Stimulated activated CD4-positive, alpha-beta T cell treated with anti-CD3 and anti-CD28 coated beads, TNF-alpha, amount 100 ng/mL, for 24 hours (primary cell): ENCODE measurements around the gene MAP7D3.
"Not testable (repeated sequence)": the region's sequence is repeated elsewhere in the genome, so short reads cannot be mapped to it uniquely, and the experiment has no call there.

Experiments
- DNase-seq, 3 experiments: peaks; one replicate each; pipeline ENCODE4 v3.0.0-alpha.2; 2020; ENCODE audit warnings: low read depth in 3 of 3

MAP7D3 gene

DNA sequence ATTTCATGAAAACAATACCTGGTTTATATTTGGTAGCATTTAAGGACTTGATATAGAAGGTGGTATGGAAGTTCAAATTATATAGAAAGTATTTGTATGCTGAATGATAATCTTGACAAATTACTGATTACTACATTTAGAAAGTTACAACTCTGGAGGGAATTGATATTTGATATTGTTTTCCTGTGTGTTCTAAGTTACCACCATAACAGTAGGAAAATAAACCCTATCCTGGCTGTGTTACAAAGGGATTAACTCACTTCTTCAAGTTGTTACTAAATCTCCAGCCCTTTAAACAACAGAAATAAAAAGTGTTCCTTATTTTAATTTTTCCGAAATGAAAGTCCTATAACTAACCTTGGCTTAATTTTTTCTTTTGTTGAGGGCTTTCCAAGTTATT lies 67.3 kb downstream of the MAP7D3 start:
- no peak for DNase-seq

DNA sequence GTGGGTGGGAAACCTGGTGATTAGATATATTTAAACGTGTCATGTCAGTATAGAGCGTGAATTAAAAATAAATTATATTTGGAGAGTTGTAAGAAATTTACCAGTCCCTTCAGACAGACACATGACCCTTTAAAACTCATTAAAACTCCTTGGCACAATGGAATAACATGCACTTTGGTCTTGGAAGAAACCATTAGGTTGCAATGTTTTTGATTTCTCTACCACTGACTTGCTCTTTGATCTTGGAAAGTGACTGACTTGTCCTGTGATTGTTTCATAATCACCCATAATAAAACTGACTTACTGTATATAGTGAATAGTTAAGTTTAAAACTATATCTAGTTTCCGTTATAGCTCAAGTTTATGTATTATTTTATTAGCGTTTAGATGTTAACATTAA lies 68.0 kb downstream of the MAP7D3 start:
- DNase-seq: no peak

DNA sequence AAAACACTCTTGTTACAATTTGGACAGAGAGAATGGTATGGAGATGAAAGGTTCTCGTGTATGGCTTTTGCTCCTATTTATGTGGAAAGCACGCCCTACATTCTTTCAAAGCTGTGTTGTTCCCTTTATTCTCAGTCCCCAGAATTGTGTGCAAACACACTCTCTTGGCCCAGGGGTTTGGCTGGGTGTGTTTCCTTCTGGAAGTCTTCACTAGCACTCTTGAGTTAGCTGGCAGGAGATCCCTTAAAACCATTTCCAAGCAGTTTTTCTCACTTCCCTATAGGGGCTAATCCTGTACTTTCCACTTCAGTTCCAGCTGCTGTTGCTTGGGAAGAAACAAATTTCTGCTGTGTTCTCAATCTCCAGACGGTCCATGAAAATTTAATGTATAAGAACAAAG lies 68.8 kb downstream of the MAP7D3 start:
- DNase-seq: no peak

DNA sequence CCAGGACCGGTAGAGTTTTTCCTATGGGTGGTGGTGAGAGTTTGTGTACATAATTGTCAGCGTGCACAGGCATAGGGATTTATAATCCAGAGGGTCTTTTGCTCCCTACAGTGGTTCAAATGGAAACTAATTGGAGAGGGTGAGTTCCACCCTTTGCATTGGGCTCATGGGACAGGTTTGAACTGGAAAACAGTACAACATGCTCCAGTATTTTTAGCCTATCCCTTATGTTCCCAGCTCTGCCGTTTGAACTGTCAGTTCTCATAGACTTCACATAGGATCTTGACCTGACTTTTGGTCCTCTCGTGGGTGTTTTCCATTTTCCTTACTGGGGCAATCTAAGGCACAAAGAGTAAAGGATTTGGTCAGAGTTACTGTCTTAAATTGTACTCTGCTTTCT lies 72.1 kb downstream of the MAP7D3 start:
- DNase-seq: no peak

DNA sequence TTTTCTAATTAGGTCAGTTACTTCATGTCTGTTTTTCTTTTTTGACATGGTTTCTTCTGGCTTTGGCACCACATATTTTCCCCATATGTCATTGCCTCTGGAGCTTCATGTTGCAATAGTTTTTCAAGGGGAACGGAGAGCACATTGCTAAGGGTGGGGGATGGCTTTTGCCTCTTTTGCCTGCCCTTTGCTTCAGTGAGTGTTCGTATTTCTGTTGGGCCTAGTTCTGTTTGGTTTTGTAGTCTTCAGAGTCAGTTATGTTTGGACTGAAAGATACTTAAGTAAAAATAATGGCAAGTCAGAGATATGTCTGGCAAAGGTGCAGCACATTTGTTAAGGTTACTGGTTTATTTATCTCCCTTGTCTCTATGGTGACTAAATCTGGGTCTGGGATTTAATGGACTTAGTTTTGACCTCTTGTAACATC lies 74.8 kb downstream of the MAP7D3 start:
- DNase-seq: no peak

DNA sequence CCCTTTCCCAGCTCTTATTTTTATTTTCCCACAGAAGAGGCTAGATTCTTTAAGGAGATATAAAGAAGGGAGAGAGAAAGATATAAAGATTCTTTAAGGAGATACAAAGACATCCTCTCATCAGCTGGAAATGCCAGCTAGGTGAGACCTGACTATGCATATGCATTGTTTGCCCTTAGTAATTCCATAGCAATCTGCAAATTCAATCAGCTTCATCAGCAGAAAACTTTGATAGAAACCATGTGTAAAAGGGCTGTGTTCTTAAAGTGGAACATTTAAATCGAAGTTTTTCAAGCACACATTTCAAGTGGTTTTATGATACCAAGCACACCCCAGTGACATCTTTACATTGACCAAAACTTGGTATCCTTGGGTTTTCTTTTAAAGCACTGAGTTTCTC lies 79.8 kb downstream of the MAP7D3 start:
- no peak for DNase-seq

DNA sequence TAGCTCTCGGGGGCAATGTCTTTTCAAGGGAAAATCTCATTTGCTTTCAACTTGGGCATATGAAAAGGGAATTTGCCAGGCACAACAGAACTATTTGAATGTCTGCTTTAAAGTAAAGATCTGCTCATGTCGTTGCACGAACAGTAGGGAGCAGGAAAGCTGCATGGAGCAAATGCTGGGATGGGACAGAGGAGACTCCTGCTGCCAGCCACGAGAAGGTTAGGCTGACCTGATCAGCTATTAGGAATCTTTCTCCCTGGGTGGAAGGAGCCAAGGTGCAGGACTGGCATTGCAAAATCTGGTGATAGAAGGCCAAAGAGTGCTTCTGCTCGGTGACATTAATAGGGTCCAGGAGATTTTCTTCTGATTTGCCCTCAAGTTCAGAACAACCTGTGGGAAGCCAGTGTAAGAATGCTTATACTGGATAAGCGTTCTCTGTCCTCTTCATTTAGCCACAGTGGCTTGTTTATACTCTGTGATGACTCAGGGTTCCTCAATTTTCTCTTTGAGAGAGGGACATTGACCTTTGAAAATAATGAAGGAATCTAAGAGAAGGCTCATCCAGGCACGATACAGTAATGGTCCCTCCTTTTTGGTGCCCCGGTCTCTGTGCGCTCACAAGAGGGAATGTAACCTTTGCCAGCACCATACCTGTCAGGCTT lies 80.9 kb downstream of the MAP7D3 start:
- DNase-seq: no peak

DNA sequence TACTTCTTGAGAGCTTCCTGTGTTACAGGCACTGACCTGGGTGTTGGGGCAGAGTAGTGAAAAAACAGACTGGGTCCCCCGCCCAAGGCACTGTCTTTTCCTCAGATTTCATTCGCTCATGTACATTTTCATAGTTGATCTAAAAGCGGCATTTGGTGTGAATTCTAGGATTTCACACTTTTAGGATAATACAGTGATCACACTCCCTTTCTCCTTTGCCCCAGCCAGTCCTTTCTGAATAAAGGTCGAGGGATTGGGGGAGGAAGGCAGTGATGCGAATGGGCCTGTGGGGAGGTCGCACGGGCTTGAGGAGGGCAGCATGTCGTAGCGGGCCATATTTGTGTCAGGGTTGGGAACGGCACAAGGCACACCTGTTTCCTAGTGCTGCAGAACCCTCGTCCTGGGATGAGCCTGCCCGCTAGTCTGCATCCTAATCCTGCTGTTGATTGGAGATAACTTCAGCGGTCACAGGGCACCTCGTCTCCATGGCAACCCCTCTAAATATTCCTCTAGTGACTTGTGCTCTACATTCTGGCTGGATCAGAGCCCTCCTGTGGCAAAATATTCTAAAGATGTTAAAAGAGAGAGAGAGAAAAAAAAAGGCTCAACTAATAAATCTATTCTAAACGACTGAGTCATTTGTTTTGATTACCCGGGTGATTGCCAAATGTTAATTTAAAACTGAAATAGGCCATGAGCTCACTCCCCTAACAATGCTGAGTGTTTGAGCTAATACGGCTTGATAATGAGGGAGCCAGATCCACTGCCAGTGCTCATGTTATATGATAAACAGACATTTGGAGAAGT lies 82.1 kb downstream of the MAP7D3 start:
- DNase-seq: no peak

DNA sequence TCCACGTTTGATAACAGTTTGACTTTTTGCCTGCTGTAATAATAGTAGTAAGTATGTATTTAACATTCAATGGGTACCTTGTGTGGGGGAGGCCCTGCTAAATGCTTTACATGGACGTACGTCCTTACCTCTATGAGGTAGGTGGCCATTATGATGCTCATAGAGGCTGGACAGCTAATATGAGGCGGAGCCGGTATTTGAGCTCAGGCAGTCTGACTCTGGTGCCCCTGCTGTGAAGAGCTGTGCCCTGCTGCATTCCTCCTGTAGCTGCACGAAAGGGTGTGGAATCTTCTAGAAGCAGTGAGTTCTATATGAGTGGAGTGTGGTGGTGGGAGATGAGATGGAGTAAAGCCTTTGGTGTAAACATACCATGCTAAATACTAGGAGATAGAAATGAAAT lies 83.2 kb downstream of the MAP7D3 start:
- not testable (repeated sequence) for DNase-seq

DNA sequence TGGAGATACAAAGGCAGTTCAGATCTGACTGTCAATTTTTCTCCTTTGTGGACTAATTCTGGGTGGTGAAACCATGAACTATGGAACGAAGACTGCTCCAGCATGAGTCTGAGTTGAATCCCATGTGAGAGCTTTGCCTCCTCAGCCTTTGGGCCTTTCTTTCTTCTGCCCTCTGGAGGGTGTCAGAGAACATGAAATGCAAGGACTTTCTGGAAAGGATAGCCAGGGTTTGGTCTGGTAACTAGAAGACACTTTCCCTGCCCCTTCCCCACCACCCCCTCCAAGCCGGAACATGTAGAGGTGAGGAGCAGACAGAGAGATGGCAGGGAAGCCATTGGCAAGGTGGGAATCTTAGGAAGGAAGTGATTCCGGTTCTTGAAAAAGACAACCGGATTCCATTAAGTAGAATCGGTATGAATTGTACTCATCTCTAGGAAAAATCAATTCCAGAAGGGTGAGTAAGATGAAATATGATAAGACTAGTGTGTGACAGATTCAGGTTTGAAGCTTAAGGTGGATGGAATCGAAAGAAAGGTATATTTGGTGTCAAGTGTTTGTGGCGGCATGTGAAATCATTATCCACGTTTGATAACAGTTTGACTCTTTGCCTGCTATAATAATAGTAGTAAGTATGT lies 84.9 kb downstream of the MAP7D3 start:
- no peak for DNase-seq

DNA sequence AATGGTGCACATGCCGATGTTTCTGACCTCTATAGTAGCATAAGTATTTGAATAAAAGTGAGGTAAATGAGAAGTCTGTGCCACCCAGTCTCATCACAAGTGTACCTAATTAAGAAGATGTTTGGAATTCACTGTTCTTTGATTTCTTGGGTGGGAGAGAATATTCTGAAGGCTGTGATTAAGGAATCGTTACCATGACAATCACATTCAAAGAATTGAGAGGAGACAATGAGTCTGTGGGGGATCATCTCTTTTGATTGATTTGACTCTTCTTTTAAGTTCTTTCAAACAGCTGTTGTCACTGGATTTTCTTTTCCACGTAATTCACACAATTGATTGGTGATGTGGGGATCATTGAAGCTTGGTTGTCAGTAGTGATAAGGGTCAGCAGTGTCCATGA lies 85.8 kb downstream of the MAP7D3 start:
- DNase-seq: no peak

DNA sequence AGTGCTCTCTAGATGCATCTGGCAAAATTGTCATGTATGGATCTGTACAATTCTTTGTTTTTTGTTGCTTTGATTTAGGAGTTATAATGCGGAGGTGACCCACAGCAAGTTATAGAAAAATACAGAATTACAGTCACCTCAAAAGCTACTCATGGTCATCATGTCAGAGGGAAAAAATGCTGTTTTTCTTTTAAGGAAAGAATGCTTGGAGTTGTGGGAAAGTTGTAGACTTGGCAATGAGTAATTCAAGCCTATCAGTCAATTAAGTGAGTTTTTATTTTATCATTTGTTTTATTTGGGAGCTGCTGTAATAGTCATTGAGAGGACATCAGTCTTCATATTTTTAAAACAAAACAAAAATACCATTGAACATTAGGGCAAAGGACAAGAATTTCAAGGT lies 87.5 kb downstream of the MAP7D3 start:
- no peak for DNase-seq
